ENCODE measurements around the gene RTN4. TPM values are rescaled to one million over a fixed set of nuclear protein-coding genes. Genes with fewer than 3 reads are reported as not detected.

The RTN4 gene
- total RNA-seq, 1 donor from 2014 or later: 174 TPM

GRCh38 chr2:54979321-54980044, 70.8 kb downstream of the RTN4 start:
- Histone ChIP-seq H3K4me1 (peaks cover 96% of the 10 kb centered on the region), H3K27ac (no peak overlapping the region), H3K4me3 (no peak overlapping the region), H3K27me3 (no peaks in the 10 kb centered on the region), H3K9me3 (no peaks in the 10 kb centered on the region), H3K36me3 (peaks cover 0 to 7% of the 10 kb centered on the region in 2 donors)
- intact Hi-C loops (cut with DNase I): no loop called here
- DNase-seq (ENCODE audit: extremely low spot score in 2 of 2): no peak
- TF ChIP-seq POLR2AphosphoS5 (IDR thresholded peaks at IDR 0.05; ENCODE audit: insufficient read depth in 1 of 2, low read depth in 1 of 2) (peak in 1 of 2 donors; percentile 51), POLR2A (IDR thresholded peaks at IDR 0.05) (no peak)

DNA sequence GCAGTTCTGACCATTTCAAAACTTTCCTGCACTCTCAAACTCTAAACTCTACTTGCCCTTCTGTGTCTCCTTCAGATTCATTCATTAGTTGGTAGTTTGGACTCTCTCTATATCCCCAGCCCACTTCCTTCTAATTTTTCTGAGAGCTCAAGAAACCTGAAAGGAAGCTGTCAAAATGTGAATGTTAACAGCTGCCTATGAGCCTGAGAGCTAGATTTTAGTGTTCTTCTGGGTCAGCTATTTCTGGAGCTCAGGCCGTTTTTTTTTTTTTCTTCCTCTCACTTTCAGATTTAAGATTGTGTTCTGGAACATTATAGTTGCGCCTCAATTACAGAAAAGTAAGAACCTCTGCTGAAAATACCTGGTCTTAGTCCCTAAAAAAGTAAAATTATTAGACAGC, 73.1 kb downstream of the RTN4 start:
- intact Hi-C loops (cut with DNase I): no loop called here
- no peak for TF ChIP-seq CTCF (IDR thresholded peaks at IDR 0.05)
- TF ChIP-seq POLR2A (IDR thresholded peaks at IDR 0.05): no peak
- TF ChIP-seq POLR2AphosphoS5 (IDR thresholded peaks at IDR 0.05; ENCODE audit: insufficient read depth in 1 of 2, low read depth in 1 of 2): no peak
- H3K9me3 ChIP-seq: no peaks in the 10 kb centered on the region
- no peak overlapping the region for H3K4me3 ChIP-seq
- peak overlapping the region; percentile 50 for H3K27ac ChIP-seq
- DNase-seq (ENCODE audit: extremely low spot score in 2 of 2): no peak
- peaks cover 0 to 3% of the 10 kb centered on the region in 2 donors for H3K36me3 ChIP-seq
- H3K27me3 ChIP-seq: no peaks in the 10 kb centered on the region
- H3K4me1 ChIP-seq: peaks cover 89% of the 10 kb centered on the region

DNA sequence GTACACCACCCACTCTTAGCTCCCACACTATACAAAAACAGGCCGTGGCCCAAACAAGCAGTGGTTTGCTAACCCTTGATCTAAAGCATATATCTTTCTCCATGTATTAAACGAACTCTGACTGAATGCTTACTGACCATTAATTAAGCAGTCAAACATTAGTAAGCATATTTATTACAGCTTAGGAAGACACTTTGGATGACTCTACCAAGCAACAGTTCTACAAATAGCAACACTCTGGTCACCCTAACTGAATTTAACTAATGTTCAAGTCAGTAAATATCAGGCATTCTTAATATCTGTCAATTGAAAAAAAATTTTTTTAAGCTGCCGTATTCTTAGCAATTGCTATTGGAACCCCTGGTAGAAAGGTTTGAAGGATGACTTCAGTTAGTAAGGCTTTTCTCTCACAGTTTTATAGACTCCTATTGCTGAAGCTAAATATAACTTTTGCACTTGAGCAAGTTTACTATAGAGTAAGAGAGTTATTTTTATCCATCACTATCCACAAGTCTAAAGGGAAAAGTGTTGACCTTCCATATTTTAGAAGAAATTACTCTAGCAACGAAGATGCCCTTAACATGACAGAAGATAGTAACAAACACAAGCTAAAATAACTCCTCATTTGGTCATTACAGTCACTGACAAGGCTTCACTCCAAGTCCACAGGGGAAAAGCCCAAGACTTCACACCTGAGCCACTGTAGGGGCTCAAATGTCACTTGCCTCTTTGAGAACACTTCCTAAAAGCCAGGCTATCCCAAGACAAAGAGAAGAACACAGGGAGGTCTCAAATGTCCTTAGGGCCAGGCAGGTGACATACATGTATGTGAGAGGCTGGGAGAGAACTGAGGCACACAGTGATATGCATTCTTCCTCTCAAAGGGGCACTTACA, 74.4 kb downstream of the RTN4 start:
- H3K27me3 ChIP-seq: no peaks in the 10 kb centered on the region
- peaks cover 78% of the 10 kb centered on the region for H3K4me1 ChIP-seq
- intact Hi-C loops (cut with DNase I): no loop called here
- no peak overlapping the region for H3K4me3 ChIP-seq
- TF ChIP-seq CTCF (IDR thresholded peaks at IDR 0.05): no peak
- TF ChIP-seq POLR2AphosphoS5 (IDR thresholded peaks at IDR 0.05; ENCODE audit: insufficient read depth in 1 of 2, low read depth in 1 of 2): no peak
- no peak for TF ChIP-seq POLR2A (IDR thresholded peaks at IDR 0.05)
- H3K36me3 ChIP-seq: no peaks in the 10 kb centered on the region
- no peaks in the 10 kb centered on the region for H3K9me3 ChIP-seq
- no peak for DNase-seq (ENCODE audit: extremely low spot score in 2 of 2)
- peak overlapping the region; percentile 50 for H3K27ac ChIP-seq

- intact Hi-C loops (cut with DNase I): no loop called here
- H3K9me3 ChIP-seq: no peaks in the 10 kb centered on the region
- DNase-seq (ENCODE audit: extremely low spot score in 2 of 2): no peak
- no peak overlapping the region for H3K4me3 ChIP-seq
- H3K27me3 ChIP-seq: no peaks in the 10 kb centered on the region
- TF ChIP-seq POLR2AphosphoS5 (IDR thresholded peaks at IDR 0.05; ENCODE audit: insufficient read depth in 1 of 2, low read depth in 1 of 2) (no peak), POLR2A (IDR thresholded peaks at IDR 0.05) (no peak), CTCF (IDR thresholded peaks at IDR 0.05) (no peak)
- H3K4me1 ChIP-seq: peaks cover 72% of the 10 kb centered on the region
- H3K27ac ChIP-seq: peak overlapping the region; percentile 29
- no peaks in the 10 kb centered on the region for H3K36me3 ChIP-seq
Observed at GRCh38 chr2:54975175-54975574, 75.1 kb downstream of the RTN4 start.

DNA sequence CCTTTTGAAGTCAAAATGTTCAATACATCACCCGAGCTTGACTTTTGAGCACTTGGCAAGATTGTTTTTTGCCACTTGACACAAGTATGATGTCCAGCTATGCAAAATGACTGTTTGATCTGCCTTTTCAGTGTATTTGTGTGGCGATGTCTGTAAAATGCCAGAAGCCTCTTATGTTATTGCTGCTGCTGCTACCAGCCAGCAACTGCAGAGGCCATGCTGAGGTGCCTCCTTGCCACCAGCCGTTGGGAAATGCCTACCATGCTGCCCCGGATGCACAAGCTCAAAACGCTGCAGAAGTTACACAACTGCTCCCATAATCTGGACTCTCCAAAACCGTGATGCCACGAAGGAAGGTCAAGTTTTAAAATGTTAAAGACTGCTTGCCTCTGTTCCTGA, 80.3 kb downstream of the RTN4 start:
- no peaks in the 10 kb centered on the region for H3K36me3 ChIP-seq
- DNase-seq (ENCODE audit: extremely low spot score in 2 of 2): no peak
- no peak for TF ChIP-seq POLR2AphosphoS5 (IDR thresholded peaks at IDR 0.05; ENCODE audit: insufficient read depth in 1 of 2, low read depth in 1 of 2)
- TF ChIP-seq CTCF (IDR thresholded peaks at IDR 0.05): no peak
- no peak for TF ChIP-seq POLR2A (IDR thresholded peaks at IDR 0.05)
- H3K4me3 ChIP-seq: no peak overlapping the region
- intact Hi-C loops (cut with DNase I): no loop called here
- no peak overlapping the region for H3K27ac ChIP-seq
- H3K4me1 ChIP-seq: peaks cover 35% of the 10 kb centered on the region
- H3K27me3 ChIP-seq: no peaks in the 10 kb centered on the region
- no peaks in the 10 kb centered on the region for H3K9me3 ChIP-seq
